HCEC 1CT (cell line): Measurements from ENCODE around the gene TRIM37.
"Not testable (repeated sequence)": the region's sequence is repeated elsewhere in the genome, so short reads cannot be mapped to it uniquely, and the experiment has no call there.

Source experiments
- DNase-seq: peaks from one replicate; pipeline ENCODE4 v3.0.0-alpha.2; 2017

Gene TRIM37, protein sequence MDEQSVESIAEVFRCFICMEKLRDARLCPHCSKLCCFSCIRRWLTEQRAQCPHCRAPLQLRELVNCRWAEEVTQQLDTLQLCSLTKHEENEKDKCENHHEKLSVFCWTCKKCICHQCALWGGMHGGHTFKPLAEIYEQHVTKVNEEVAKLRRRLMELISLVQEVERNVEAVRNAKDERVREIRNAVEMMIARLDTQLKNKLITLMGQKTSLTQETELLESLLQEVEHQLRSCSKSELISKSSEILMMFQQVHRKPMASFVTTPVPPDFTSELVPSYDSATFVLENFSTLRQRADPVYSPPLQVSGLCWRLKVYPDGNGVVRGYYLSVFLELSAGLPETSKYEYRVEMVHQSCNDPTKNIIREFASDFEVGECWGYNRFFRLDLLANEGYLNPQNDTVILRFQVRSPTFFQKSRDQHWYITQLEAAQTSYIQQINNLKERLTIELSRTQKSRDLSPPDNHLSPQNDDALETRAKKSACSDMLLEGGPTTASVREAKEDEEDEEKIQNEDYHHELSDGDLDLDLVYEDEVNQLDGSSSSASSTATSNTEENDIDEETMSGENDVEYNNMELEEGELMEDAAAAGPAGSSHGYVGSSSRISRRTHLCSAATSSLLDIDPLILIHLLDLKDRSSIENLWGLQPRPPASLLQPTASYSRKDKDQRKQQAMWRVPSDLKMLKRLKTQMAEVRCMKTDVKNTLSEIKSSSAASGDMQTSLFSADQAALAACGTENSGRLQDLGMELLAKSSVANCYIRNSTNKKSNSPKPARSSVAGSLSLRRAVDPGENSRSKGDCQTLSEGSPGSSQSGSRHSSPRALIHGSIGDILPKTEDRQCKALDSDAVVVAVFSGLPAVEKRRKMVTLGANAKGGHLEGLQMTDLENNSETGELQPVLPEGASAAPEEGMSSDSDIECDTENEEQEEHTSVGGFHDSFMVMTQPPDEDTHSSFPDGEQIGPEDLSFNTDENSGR

DNA sequence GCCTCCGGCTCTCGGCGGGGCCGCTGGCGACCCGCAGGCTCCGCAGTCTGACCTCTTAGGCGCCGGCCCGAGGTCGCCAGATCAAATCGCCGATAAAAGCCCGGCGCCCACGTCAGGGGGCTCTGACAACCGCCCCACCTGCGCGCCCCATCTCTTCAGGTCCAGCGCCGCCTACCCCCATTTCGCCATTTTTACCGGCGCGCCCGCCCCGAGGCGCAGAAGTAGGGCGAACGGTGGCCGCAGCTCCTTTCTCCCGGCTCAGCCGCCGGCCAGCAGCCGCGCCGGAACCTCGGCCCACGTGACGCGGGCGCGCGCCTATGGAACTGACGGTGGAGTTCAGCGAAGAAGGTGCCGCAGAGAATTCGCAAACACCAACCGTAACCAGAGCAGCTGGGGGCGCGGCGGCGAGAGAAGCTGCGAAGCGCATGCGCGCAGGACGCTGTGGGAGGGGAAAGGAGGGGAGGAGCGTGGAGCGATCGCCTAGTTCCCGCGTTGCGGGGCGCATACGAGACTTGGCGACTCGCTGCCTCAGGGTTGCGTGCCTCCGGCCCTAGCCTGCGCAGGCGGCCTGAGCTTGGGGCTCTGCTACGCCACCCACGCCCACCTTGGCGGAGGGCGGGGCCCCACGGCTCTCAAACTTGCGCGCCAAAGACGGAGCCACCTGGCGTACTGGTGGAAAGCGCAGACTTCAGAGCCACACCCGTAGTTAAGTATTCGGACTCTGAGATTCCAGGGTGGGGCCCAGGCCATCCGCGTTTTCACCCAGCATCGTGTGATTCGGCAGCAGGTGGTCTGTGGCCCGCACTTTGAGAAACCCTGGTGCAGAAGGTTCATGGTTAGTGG lies at the start of gene TRIM37:
Gene TRIM37, minus strand, starts transcription at position 418 of the 843 bp plus-strand sequence. CDS start 419 bp downstream, outside the sequence.
- DNase-seq, result peak; percentile 98

DNA sequence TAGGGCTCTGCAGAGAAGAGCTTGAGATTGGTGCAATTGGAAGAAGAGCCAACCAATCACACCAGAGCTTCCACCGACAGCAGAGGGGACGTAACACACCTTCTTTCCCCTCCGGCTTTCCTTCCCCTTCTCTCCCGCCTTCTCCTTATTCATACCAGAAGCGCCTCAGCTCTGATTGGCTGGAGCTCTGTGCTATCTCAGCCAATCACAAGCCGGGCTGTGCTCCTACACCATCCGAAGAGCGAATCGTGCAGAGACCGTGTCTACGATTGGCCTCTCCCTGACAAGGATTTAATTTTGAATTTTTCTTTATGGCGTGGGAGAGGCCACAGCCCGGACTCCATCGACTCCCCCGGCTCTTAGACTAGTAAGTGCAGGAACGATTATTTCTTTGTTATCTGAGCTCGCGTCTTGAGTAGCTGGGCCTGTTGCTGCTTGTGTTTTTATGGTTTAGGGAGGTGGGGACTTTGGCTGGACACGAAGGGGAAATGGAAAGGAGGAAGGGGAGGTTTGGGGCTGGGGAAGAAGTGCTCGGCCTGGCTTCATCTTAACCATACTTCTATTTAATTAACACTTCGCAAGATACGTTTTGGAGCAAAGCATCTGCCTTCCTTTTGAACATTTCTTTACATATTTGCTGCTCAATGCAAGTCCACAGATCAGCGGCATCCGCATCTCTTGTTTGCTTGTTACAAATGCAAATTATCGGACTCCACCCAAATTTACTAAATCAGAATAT lies 48.9 kb upstream of the TRIM37 start, which contains the start of gene PRR11:
Gene PRR11, plus strand, starts transcription at position 308 of the 739 bp plus-strand sequence. CDS start 14,007 bp downstream, outside the sequence.
- DNase-seq, result peak; percentile 100

DNA sequence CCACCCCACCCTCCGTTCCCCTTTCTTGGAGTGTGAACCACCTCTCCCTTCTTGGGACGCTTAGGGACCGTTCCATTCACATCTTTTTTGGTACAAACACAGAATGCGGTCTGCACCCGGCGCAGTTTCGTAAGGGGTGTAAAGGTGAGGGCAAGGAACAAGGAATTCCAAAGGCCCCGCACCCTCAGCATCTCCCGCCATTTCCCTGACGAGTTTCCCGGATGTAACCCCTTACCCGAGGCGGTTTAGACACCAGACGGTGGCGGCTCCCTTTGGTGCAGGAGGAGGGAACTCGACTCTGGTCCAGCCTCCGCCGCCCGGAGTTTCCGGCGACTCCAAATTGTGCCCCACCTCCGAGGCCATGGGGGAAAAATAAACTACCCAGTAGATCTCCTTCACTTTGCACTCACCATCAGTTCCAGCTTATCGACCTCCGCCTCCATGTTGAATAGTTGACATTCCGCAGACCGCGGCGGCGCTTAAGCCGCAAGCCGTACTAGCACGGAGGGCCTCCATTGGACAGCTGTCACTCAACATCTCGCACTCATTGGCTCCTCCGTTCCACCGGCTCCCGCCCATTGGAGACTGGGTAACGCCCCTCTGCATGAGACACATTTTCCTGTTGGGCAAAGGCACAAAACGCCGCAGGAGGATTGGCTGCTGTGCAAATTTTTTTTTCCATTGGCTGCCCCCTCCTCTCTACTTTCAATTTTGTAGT lies 48.2 kb upstream of the TRIM37 start, which contains the start of gene SKA2:
Gene SKA2, minus strand, starts transcription at position 466 of the 718 bp plus-strand sequence. Its CDS starts 23 bp downstream, at position 443.
- DNase-seq, result peak; percentile 100

DNA sequence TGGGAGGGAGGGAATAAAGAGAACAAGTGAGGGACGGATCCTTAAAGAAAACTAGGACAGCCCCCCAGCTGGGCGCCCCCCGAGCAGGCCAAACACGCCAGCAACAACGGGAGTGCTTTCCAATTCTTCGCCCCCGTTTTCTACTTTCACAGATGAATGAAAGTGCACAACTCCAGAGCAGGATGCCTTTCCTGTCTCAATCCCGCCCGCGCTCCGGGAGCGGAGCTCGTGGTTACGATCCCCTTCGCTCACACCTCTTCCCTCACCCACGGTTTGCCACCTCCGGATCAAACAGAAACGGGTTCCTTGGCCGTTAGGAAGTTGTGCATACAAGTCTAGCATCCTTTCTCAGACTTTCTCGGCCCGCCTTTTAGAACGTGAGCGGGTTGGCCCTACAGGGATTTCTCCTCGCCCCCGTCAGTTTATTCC lies 47.6 kb upstream of the TRIM37 start:
- DNase-seq, result peak; percentile 67

DNA sequence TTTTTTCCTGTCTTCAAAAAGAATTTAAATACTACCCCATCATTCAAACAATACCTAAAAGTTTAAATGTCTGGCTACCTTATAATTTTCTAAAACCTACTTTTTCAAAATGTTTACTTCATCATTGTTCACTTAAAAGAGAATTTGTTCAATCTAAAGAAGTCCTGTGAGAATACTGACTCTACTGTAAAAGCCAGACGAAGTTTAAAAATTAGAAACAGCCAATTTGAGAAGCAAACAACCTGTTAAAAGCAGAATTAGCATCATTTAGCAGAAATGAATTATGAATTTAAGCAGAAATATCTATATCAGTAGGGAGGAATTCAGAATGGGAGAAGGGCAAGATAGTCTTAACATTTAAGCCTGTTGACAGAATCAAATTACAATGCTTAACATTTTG lies 46.2 kb upstream of the TRIM37 start:
- DNase-seq, result no peak

DNA sequence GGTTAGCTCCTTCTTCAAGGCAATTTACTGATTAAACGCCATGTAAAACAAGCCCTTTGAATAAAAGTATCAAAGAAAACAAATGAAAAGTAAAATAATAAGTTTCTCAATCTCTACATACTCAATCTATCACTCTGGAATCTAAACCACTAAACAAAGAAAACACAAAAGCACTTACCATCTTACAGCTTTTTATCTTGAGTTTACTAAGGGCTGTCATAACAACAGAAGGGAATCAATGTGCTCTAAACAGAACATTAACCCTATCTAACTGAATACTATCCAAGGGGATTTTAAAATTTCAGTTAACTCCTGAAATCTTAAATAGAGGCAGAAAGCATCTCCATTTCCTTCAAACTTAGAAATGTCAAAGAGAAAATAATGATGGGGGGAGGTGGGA lies 44.9 kb upstream of the TRIM37 start:
- DNase-seq, result no peak

DNA sequence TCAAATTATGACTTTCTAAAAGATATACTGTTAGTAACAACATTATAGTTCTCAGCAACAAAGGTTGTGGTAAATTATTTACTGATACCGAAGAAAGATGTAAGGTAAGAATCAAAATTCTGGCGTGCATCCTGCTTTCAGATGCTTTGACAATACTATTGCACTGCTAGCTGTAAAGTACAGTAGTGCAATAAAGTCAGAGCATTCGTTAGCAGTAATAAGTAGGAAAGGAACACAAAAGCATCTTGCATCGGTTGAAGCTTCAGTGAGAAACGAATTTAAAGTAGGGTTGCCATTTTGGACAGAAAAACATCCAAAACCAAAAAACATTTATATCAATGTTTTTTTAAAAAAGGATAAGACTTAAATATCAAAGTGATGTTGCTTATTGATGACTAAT lies 44.3 kb upstream of the TRIM37 start:
- DNase-seq, result no peak

DNA sequence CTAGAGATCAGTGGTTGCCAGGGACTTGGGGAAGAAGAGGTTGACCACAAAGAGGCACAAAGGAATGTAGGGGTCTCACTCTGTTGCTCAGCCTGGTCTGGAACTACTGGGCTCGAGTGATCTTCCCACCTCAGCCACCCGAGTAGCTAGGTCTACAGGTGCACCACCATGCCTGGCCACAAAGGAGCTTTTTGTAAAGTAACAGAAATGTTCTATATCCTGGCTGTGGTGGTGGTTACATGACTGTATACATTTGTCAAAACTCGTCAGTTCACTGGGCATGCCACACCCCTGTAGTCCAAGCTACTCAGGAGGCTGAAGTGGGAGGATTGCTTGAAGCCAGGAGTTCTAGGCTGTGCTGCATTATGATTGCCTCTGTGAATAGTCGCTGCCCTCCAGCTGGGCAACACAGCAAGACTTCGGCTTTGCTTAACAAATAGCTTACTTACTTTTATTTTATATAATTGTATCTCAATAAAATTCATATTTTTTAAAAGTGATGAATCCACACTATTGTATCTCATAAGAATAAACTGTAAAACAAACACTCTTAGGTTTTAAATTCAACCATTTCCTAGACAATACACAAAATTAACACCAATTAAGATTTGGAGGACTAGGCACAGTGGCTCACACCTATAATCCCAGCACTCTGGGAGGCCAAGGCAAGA lies 43.3 kb upstream of the TRIM37 start:
- DNase-seq, result no peak

DNA sequence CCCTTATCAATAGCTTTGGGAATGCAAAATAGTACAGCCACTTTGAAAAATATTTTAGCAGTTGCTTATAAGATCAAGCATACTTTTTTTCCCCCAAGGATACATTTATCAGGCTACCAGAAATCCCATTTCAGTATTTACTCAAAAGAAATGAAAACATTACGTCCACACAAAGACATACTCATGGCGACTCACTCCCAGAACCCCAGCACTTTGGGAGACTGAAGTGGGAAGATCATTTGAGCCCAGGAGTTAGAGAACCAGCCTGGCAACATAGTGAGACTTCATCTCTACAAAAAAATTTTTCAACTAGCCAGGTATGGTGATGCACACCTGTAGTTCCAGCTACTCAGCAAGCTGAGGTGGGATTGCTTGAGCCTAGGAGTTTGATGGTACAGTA lies 42.4 kb upstream of the TRIM37 start:
- peak; percentile 29 for DNase-seq

DNA sequence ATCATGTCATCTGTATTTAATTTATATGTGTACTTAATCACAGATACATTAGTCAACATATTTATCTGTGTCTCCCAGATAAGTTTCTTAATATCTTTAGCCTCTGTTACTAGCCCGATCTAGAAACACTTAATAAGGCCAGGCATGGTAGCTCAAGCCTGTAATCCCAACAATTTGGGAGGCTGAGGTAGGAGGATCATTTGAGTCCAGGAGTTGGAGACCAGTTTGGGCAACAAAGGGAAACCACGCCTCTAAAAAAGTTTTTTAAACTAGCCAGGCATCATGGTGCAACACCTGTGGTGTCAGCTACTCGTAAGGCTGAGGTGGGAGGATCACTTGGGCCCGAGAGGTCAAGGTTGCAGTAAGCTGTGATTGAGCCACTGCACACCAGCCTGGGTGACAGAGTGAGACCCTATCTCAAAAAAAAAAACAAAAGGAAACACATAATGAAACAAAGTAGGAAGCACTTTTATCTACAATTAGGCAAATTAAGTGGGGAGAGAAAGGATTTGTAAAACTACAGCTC lies 39.0 kb upstream of the TRIM37 start:
- no peak for DNase-seq

DNA sequence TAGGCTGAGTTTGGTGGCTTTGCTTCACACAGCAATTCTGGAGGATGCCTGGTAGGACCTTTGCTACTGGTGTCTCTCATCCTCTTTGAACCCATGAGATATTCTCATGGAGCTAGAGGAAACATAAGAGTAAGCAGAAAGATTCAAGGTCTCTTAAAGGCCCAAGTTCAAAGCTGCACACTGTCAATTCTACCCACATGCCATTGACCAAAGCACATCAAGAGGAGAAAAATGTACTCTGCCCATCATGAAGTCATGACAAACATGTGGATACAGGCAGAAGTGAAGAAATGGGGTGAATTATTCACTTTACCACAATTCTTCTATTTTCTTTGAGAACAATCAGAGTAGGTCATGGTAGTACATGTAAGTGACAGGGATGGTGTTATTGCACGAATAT lies 35.2 kb upstream of the TRIM37 start:
- DNase-seq, result no peak

DNA sequence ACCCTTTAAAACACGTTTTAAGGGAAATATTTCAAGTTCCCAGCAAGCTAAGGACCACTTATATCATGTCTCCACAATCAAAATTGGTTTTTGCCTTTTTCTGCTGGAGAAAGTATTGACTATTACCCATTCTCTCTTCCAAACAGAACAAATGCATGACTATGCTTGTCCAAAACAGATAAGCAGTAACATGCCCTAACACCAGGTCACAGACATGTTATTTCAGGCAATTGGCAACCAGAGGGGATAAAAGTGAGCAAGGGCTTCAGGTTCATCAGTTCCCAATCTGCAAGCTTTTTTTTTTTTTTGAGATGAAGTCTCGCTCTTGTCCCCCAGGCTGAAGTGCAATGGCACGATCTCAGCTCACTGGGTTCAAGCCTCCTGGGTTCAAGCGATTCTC lies 33.3 kb upstream of the TRIM37 start:
- DNase-seq, result no peak

DNA sequence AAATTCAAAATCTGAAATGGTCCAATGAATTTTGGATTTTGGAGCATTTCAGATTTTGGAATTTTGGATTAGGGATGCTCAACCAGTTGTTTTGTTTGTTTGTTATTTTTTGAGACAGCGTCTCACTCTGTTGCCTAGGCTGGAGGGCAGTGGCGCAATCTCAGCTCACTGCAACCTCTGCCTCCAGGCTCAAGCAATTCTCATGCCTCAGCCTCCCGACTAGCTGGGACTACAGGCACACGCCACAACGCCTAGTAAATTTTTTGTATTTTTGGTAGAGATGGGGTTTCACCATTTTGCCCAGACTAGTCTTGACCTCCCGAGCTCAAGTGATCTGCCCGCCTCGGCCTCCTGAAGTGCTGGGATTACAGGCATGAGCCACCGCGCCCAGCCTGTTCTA lies 31.7 kb upstream of the TRIM37 start:
- not testable (repeated sequence) for DNase-seq

DNA sequence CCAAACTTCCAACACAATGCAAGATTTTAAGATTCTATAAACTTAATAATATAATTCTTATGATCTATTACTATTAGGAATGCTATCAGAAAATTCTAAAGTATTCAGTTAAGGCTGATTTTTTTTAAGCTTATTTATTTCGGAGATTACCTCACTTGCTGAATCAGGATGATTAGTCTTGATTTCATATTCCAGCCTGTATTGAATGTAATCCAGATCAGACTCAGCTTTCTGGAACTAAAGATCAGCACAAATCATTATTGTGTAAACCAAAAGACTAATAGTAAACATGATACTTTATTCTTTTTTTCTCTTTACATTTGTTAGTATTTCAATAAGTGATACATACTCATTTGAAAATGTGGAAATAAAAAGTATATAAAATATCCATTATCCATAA lies 24.5 kb upstream of the TRIM37 start:
- no peak for DNase-seq

DNA sequence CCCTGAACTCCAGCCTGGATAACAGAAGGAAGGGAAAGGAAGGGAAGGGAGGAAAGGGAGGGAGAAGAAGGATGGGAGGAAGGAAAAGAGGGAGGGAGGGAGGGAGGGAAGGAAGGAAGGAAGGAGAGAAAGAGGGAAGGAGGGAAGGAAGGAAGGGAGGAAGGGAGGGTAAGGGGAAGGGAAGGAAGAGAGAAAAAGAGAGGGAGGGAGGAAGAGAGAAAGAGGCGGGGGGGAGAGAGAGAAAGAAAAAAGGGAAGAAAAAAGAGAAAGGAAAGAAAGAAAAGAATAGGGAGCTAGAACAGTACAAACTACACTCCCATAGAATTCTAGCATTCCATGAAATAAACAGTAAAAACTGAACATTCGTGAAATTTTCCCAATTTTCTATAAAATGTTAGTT lies 23.1 kb upstream of the TRIM37 start:
- no peak for DNase-seq

DNA sequence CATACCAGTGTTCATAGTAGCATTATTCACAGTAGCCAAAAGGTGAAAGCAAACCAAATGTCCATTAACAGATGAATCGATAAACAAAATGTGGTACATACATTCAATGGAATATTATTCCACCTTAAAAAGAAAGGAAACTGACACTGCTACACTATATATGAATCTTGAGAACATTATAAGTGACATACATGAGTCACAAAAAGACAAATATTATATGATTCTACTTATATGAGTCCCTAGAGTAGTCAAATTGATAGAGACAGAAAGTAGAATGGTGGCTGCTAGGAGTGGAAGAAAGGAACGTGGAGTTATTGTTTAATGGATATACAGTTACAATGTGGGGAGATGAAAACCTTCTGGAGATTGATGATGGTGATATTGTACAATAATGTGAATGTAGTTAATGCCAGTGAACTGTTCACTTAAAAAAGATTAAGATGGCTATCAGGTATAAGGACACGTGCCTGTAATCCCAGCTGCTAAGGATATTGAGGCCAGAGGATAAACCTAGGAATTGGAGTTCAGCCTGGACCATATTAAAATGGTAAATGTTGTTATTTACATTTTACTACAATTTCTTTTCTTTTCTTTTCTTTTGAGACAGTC lies 20.2 kb upstream of the TRIM37 start:
- no peak for DNase-seq

DNA sequence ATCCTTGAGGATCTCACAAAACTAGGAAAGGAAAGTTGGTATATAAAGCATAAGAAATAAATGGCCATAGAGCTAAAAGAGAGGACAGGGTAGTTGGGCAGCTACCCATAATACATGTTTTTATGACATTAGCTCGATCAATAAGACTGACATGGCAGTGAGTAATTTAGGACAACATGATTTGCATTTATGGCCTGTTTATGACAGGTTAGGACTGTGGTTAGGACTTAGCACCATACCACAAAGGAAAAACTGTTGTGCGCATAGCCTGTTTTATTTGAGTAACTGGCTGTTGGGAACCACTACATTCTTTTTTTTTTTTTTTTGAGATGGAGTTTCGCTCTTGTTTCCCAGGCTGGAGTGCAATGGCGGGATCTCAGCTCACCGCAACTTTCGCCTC lies 18.0 kb upstream of the TRIM37 start:
- no peak for DNase-seq

DNA sequence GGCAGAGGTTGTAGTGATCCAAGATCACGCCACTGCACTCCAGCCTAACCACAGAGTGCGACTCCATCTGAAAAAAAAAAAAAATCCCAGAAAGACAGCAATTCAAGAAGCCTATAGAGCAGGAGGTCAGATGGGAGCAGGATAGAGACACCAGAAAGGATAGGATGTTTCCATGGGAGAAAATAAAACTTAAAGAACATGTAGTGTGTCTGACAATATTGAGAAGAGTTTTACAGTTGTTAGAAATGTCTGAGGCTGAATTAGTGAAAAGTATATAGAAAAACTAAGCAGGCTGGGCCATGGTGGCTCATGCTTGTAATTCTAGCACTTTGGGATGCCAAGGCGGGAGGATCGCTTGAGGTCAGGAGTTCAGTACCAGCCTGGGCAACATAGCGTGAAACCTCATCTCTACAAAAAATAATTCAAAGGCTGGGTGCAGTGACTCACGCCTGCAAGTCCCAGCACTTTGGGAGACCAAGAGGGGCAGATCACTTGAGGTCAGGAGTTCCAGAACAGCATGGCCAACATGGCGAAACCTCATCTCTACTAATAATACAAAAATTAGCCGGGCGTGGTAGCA lies 15.3 kb upstream of the TRIM37 start:
- DNase-seq, result no peak

DNA sequence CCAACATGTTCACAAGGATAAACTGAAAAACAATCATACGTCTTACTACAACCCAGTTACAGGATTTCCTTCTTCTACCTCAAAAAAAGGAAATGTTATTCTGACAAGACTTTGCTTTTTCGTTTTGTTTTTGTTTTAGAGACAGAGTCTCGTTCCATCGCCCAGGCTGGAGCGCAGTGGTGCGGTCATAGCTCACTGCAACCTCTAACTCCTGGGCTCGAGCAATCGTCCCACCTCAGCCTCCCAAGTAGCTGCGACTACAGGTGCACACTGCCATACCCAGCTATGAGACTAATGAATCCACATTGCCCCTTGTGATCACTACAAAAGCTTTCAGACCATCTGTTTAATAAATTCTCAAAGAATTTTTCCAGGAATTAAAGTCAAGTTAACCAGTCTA lies 8.8 kb upstream of the TRIM37 start:
- DNase-seq, result no peak
